Liver (tissue), 9 donors: ENCODE results near the gene WFIKKN1. TPM values are rescaled to one million over a fixed set of nuclear protein-coding genes. Genes with fewer than 3 reads are reported as not detected.
A peak's percentile ranks its signal among the peaks of the same experiment; 100 is the strongest.

Experiments used
- DNase-seq: peaks from one replicate; pipeline ENCODE4 v3.0.0-alpha.2; 2017; ENCODE audit warnings: low spot score
- H3K27ac ChIP-seq, 2 donors: one replicate each; pipeline ENCODE4 v1.7.0; 2013; ENCODE audit warnings: inconsistent platforms in 2 of 2, low read length in 2 of 2, control low read depth in 1 of 2, low read depth in 1 of 2, mild to moderate bottlenecking in 1 of 2
- H3K27me3 ChIP-seq, 4 donors: one replicate each; pipeline versions ENCODE4 v1.6.1 to v1.7.0; 2013; ENCODE audit warnings: low read length in 3 of 4, inconsistent platforms in 1 of 4, mild to moderate bottlenecking in 1 of 4, moderate library complexity in 1 of 4; ENCODE audit not compliant: control insufficient read depth in 4 of 4, insufficient read depth in 4 of 4
- H3K36me3 ChIP-seq, 4 donors: one replicate each; pipeline versions ENCODE4 v1.6.1 to v1.7.0; 2013; ENCODE audit warnings: low read length in 3 of 4, mild to moderate bottlenecking in 3 of 4, low read depth in 1 of 4, moderate library complexity in 1 of 4; ENCODE audit not compliant: control insufficient read depth in 4 of 4, insufficient read depth in 3 of 4
- H3K4me1 ChIP-seq, 4 donors: one replicate each; pipeline versions ENCODE4 v1.6.1 to v1.7.0; 2013; ENCODE audit warnings: low read length in 3 of 4, mild to moderate bottlenecking in 3 of 4, moderate library complexity in 1 of 4; ENCODE audit not compliant: control insufficient read depth in 4 of 4, insufficient read depth in 4 of 4
- H3K4me3 ChIP-seq, 3 donors: one replicate each; pipeline versions ENCODE4 v1.6.1 to v1.7.0; 2013; ENCODE audit warnings: low read length in 3 of 3, control low read depth in 1 of 3, low read depth in 1 of 3, mild to moderate bottlenecking in 1 of 3
- H3K9ac ChIP-seq, 2 donors: one replicate each; pipeline ENCODE4 v1.7.0; 2013; ENCODE audit warnings: low read length in 2 of 2, mild to moderate bottlenecking in 2 of 2, moderate library complexity in 2 of 2, control low read depth in 1 of 2, low read depth in 1 of 2
- H3K9me3 ChIP-seq, 4 donors: one replicate each; pipeline versions ENCODE4 v1.6.1 to v1.7.0; 2013; ENCODE audit warnings: low read length in 3 of 4; ENCODE audit not compliant: control insufficient read depth in 4 of 4
- FOXA2 ChIP-seq: IDR thresholded peaks from 2 replicates; pipeline ENCODE4 v1.6.1; 2016; ENCODE audit warnings: antibody characterized with exemption
- GABPA ChIP-seq, 2 donors: IDR thresholded peaks in 1 of 2; conservative IDR thresholded peaks in 1 of 2; 2 replicates each; pipeline ENCODE4 v1.6.1; 2016; ENCODE audit warnings: antibody characterized with exemption in 2 of 2, mild to moderate bottlenecking in 1 of 2, moderate library complexity in 1 of 2
- HNF4A ChIP-seq, 2 donors: conservative IDR thresholded peaks; 2 replicates each; pipeline ENCODE4 v1.6.1; 2016; ENCODE audit warnings: antibody characterized with exemption in 2 of 2, mild to moderate bottlenecking in 2 of 2
- HNF4G ChIP-seq: IDR thresholded peaks from 2 replicates; pipeline ENCODE4 v1.6.1; 2016; ENCODE audit warnings: antibody characterized with exemption
- JUND ChIP-seq, 2 donors: IDR thresholded peaks; 2 replicates each; pipeline ENCODE4 v1.6.1; 2016; ENCODE audit warnings: antibody characterized with exemption in 2 of 2
- RAD21 ChIP-seq, 2 donors: IDR thresholded peaks; 2 replicates each; pipeline ENCODE4 v1.6.1; 2016; ENCODE audit warnings: antibody characterized with exemption in 2 of 2, mild to moderate bottlenecking in 2 of 2
- REST ChIP-seq: IDR thresholded peaks from 2 replicates; pipeline ENCODE4 v1.6.1; 2016; ENCODE audit warnings: antibody characterized with exemption, mild to moderate bottlenecking
- RXRA ChIP-seq, 2 donors: IDR thresholded peaks; 2 replicates each; pipeline ENCODE4 v1.6.1; 2017 to 2018; ENCODE audit warnings: antibody characterized with exemption in 2 of 2, mild to moderate bottlenecking in 1 of 2
- SP1 ChIP-seq: IDR thresholded peaks from 2 replicates; pipeline ENCODE4 v1.6.1; 2018; ENCODE audit warnings: antibody characterized with exemption, mild to moderate bottlenecking
- YY1 ChIP-seq: IDR thresholded peaks from 2 replicates; pipeline ENCODE4 v1.6.1; 2016; ENCODE audit warnings: antibody characterized with exemption, mild to moderate bottlenecking
- ZBTB33 ChIP-seq: IDR thresholded peaks from 2 replicates; pipeline ENCODE4 v1.6.1; 2016; ENCODE audit warnings: antibody characterized with exemption
- WGBS: extraction: QIAGEN DNeasy Blood & Tissue Kit; methylation state at CpG from one replicate; pipeline ENCODE4 v1.1.7; 2013; 5-methylcytosine and 5-hydroxymethylcytosine counted together
- polyA plus RNA-seq, 2 donors: library from polyadenylated mRNA; stranded (reverse) in 1 of 2; unstranded in 1 of 2; fragments of 200-250 nt in 1 of 2; fragments of >200 nt in 1 of 2; fragmentation: Nextera tagmentation in 1 of 2; extraction: Ambion mirVana in 1 of 2; gene quantifications; one replicate each; pipeline versions ENCODE4 v1.2.1 to v1.2.3, GENCODE V29; 2013 to 2015
- total RNA-seq, 2 donors: library from RNA; depleted of rRNA; stranded (reverse); fragments of >200 nt; gene quantifications; one replicate each; pipeline ENCODE4 v1.2.3, GENCODE V29; 2014
- TF ChIP-seq, protein P1 (sequence below): IDR thresholded peaks from 2 replicates; pipeline ENCODE4 v1.6.1; 2016; ENCODE audit warnings: antibody characterized with exemption
- donor health status: healthy.
- donor health status: healthy.
- donor health status: healthy.
- donor health status: healthy.
- donor health status: healthy.

The WFIKKN1 gene
- total and polyA plus RNA-seq, 4 donors: 0.19 to 1.2 (median 0.46) TPM

GRCh38 chr16:598823-599739, 31.7 kb upstream of the WFIKKN1 start:
- Histone ChIP-seq H3K36me3 (peaks cover 0 to 4% (median 2%) of the 10 kb centered on the region in 4 donors), H3K27ac (peak overlapping the region; percentile 68 to 81), H3K9me3 (no peaks in the 10 kb centered on the region), H3K9ac (no peak overlapping the region), H3K4me1 (peaks cover 13 to 50% (median 29%) of the 10 kb centered on the region in 4 donors), H3K4me3 (no peak overlapping the region), H3K27me3 (no peaks in the 10 kb centered on the region)
- DNase-seq: no peak
- 80% methylated on average over 43 of the region's 43 CpGs for WGBS
- TF ChIP-seq HNF4G: no peak
- TF ChIP-seq JUND (IDR thresholded peaks at IDR 0.05): no peak
- TF ChIP-seq HNF4A (conservative IDR thresholded peaks at IDR 0.05): peak in 1 of 2 donors; percentile 58
- peak in 1 of 2 donors; percentile 44 for TF ChIP-seq RXRA (IDR thresholded peaks at IDR 0.05)

GRCh38 chr16:600781-601180, 30.0 kb upstream of the WFIKKN1 start:
- Histone ChIP-seq H3K27ac (no peak overlapping the region), H3K9ac (no peak overlapping the region), H3K36me3 (peaks cover 0 to 4% (median 2%) of the 10 kb centered on the region in 4 donors), H3K4me3 (no peak overlapping the region), H3K27me3 (no peaks in the 10 kb centered on the region), H3K4me1 (peaks cover 9 to 34% (median 18%) of the 10 kb centered on the region in 4 donors), H3K9me3 (no peaks in the 10 kb centered on the region)
- DNase-seq: no peak
- WGBS: 70% methylated on average over 7 of the region's 7 CpGs
- TF ChIP-seq YY1: no peak
- peak in 1 of 2 donors; percentile 35 for TF ChIP-seq RAD21 (IDR thresholded peaks at IDR 0.05)

DNA sequence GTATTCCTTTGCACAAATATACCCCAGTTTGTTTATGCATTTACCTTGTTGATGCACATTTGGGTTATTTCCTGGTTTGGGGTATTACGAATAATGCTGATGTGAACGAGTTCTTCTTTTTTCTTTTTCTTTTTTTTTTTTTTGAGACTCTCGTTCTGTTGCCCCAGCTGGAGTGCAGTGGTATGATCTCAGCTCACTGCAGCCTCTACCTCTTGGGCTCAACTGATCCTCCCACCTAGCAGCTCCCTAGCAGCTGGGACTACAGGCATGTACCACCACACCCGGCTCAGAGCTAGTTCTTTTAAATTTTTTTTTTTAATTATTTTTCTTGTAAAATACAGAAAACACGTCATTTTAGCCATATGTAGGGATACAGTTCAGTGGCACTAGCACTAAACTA, 26.9 kb upstream of the WFIKKN1 start:
- Histone ChIP-seq H3K9ac (no peak overlapping the region), H3K27ac (no peak overlapping the region), H3K27me3 (no peaks in the 10 kb centered on the region), H3K9me3 (no peaks in the 10 kb centered on the region), H3K36me3 (peaks cover 0 to 4% (median 2%) of the 10 kb centered on the region in 4 donors), H3K4me3 (no peak overlapping the region), H3K4me1 (peaks cover 0 to 18% (median 2%) of the 10 kb centered on the region in 4 donors)
- TF ChIP-seq SP1: no peak
- TF ChIP-seq RAD21 (IDR thresholded peaks at IDR 0.05): no peak
- no peak for TF ChIP-seq YY1
- TF ChIP-seq, protein P1, sequence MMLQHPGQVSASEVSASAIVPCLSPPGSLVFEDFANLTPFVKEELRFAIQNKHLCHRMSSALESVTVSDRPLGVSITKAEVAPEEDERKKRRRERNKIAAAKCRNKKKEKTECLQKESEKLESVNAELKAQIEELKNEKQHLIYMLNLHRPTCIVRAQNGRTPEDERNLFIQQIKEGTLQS: no peak
- no peak for TF ChIP-seq REST
- no peak for TF ChIP-seq GABPA (IDR thresholded peaks at IDR 0.05 in 1 of 2, conservative IDR thresholded peaks at IDR 0.05 in 1 of 2)
- TF ChIP-seq ZBTB33: no peak
- no peak for TF ChIP-seq RXRA (IDR thresholded peaks at IDR 0.05)
- no peak for TF ChIP-seq FOXA2
- 80% methylated on average over 5 of the region's 5 CpGs for WGBS
- no peak for DNase-seq
